A673 (cell line): ENCODE data around the gene RORC. TPM values are rescaled to one million over a fixed set of nuclear protein-coding genes. Genes with fewer than 3 reads are reported as not detected.

Experiments used
- BruUV-seq: library from RNA; stranded (reverse); fragments of 400-500 nt; replicated peaks from 2 replicates; lab custom pipeline; 2021; lab: Mats Ljungman, UMichigan
- CTCF ChIA-PET: fragments of 300-600 bp; sonication (Branson Sonifier 250); formaldehyde crosslinking; loops from one replicate; lab custom pipeline; 2022; ENCODE audit warnings: antibody characterized with exemption; lab: Charles Lee
- POLR2A ChIA-PET: fragments of 300-600 bp; sonication (Branson Sonifier 250); formaldehyde crosslinking; loops from one replicate; lab custom pipeline; 2022; ENCODE audit warnings: antibody characterized with exemption; ENCODE audit not compliant: low non-redundant PET; lab: Charles Lee
- DNase-seq: peaks from one replicate; pipeline ENCODE4 v3.0.0-alpha.2; 2015; ENCODE audit warnings: low spot score
- H3K27ac ChIP-seq: fragments of 200-600 bp; sonication (generic); 2 replicates; pipeline ENCODE4 v1.5.1; 2016; ENCODE audit warnings: mixed run types, low read depth, mild to moderate bottlenecking, mixed read lengths, antibody characterized with exemption, low read length; ENCODE audit not compliant: poor library complexity, severe bottlenecking
- H3K27me3 ChIP-seq: fragments of 200-600 bp; sonication (generic); replicated peaks from 2 replicates; pipeline ENCODE4 v1.6.1; 2017; ENCODE audit warnings: mixed run types, low read depth, mild to moderate bottlenecking, mixed read lengths, antibody characterized with exemption, low read length; ENCODE audit not compliant: insufficient read depth, poor library complexity
- H3K36me3 ChIP-seq: fragments of 200-600 bp; sonication (generic); 2 replicates; pipeline ENCODE4 v1.6.1; 2016; ENCODE audit warnings: mixed run types, mild to moderate bottlenecking, mixed read lengths, antibody characterized with exemption, low read length; ENCODE audit not compliant: insufficient read depth, poor library complexity, severe bottlenecking
- H3K4me1 ChIP-seq: fragments of 200-600 bp; sonication (generic); 2 replicates; pipeline ENCODE4 v1.6.1; 2017; ENCODE audit warnings: mixed run types, mild to moderate bottlenecking, mixed read lengths, antibody characterized with exemption, low read length; ENCODE audit not compliant: insufficient read depth, poor library complexity, severe bottlenecking
- H3K4me3 ChIP-seq: fragments of 200-600 bp; sonication (generic); 2 replicates; pipeline ENCODE4 v1.5.1; 2016; ENCODE audit warnings: low read depth, mixed run types, mild to moderate bottlenecking, mixed read lengths, low read length; ENCODE audit not compliant: poor library complexity, severe bottlenecking
- H3K9me3 ChIP-seq: fragments of 200-600 bp; sonication (generic); 2 replicates; pipeline ENCODE4 v1.6.1; 2016; ENCODE audit warnings: mixed run types, low read depth, mild to moderate bottlenecking, mixed read lengths, antibody characterized with exemption, low read length; ENCODE audit not compliant: poor library complexity, severe bottlenecking
- EZH2 ChIP-seq: fragments of 200-600 bp; sonication (generic); IDR thresholded peaks from 2 replicates; pipeline ENCODE4 v1.6.1; 2017; ENCODE audit warnings: borderline replicate concordance, low read depth, mild to moderate bottlenecking, mixed read lengths, antibody characterized with exemption, low read length; ENCODE audit not compliant: poor library complexity, severe bottlenecking
- intact Hi-C: fragments of 100-400 bp; cut with micrococcal nuclease; formaldehyde crosslinking; loops from one replicate; pipeline ENCODE4 v1.10.0; 2022; ENCODE audit not compliant: unreplicated experiment
- total RNA-seq: library from RNA; stranded (reverse); gene quantifications from 2 replicates; pipeline ENCODE4 v1.2.3, GENCODE V29; 2021
- TF ChIP-seq, protein P1 (sequence below): fragments of 300-800, 200-600 bp; sonication (generic); conservative IDR thresholded peaks from 2 replicates; pipeline ENCODE4 v1.5.1; 2017; ENCODE audit warnings: low read depth, mild to moderate bottlenecking, antibody characterized with exemption, low read length, moderate library complexity, mixed read lengths

Gene RORC
- total RNA-seq, 1 experiment from 2014 or later: not detected

DNA sequence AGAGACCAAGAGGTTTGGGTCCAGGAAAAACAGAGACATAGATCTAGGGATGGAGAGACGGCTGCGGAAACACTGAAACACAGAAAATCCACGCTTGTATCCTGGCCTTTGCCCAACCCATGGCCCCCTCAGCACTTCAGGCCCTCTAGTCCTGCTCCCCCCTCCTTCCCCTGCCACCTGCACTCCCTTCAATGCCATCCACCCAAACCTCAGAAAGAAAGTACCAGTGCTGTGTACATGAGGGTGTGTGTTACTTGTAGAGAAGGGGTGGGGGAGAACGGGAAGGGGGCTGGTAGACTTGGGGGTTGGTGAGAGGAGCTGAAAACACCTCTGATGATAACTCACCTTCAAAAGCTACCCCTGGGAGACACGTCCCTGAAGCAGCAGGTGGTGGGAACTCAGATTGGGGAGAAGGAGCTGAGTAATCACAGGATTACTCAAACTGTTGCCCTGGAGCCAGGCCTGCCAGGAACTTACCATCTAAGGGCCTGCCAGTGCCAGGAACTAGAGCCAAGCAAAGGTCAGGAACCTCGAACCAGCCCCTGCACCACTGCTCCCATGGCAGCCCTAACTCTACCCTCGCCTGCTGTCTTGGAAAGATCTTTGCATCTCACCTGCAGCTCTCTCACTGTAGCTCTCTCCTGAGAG, 11.5 kb downstream of the RORC start:
- DNase-seq: no peak
- Histone ChIP-seq H3K36me3 (no peaks in the 10 kb centered on the region), H3K27ac (no peak overlapping the region), H3K4me3 (no peak overlapping the region), H3K9me3 (no peaks in the 10 kb centered on the region), H3K4me1 (no peaks in the 10 kb centered on the region), H3K27me3 (peaks cover 4% of the 10 kb centered on the region)
- CTCF ChIA-PET: no interaction called here
- TF ChIP-seq, protein P1, sequence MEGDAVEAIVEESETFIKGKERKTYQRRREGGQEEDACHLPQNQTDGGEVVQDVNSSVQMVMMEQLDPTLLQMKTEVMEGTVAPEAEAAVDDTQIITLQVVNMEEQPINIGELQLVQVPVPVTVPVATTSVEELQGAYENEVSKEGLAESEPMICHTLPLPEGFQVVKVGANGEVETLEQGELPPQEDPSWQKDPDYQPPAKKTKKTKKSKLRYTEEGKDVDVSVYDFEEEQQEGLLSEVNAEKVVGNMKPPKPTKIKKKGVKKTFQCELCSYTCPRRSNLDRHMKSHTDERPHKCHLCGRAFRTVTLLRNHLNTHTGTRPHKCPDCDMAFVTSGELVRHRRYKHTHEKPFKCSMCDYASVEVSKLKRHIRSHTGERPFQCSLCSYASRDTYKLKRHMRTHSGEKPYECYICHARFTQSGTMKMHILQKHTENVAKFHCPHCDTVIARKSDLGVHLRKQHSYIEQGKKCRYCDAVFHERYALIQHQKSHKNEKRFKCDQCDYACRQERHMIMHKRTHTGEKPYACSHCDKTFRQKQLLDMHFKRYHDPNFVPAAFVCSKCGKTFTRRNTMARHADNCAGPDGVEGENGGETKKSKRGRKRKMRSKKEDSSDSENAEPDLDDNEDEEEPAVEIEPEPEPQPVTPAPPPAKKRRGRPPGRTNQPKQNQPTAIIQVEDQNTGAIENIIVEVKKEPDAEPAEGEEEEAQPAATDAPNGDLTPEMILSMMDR: no peak
- no peak for TF ChIP-seq EZH2
- intact Hi-C loops: no loop called here
- no TSS peak for BruUV-seq
- POLR2A ChIA-PET: no interaction called here

- no peaks in the 10 kb centered on the region for H3K9me3 ChIP-seq
- H3K4me1 ChIP-seq: no peaks in the 10 kb centered on the region
- peaks cover 4% of the 10 kb centered on the region for H3K27me3 ChIP-seq
- H3K27ac ChIP-seq: no peak overlapping the region
- intact Hi-C loops: no loop called here
- H3K36me3 ChIP-seq: no peaks in the 10 kb centered on the region
- ChIA-PET CTCF (no interaction called here), POLR2A (no interaction called here)
- no TSS peak for BruUV-seq
- no peak for DNase-seq
- no peak overlapping the region for H3K4me3 ChIP-seq
- TF ChIP-seq, protein P1: no peak
- no peak for TF ChIP-seq EZH2
Measured at GRCh38 chr1:151819227-151819835, 12.3 kb downstream of the RORC start.

DNA sequence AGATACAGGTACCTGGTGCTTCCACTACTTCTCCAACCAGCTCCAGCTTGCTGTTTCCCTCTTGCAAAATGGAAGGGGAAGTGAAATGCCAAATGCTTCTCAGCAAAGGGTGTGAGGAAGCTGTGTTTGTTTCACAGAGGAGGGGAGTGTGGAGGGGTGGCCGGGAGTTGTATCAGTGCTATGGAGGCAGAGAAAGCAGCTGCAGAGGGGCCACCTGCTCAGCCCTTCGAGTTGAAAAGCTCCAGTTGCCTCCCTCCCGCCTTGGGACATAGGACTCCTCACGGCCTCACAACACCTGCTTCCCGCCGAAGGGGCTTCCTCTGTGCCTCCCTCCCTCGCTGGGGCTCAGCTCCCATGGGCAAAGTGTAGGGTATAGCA, 14.3 kb downstream of the RORC start:
- ChIA-PET CTCF (no interaction called here), POLR2A (no interaction called here)
- peaks cover 4% of the 10 kb centered on the region for H3K27me3 ChIP-seq

More for the DNA sequence above, 14.3 kb downstream of the RORC start:
- TF ChIP-seq, protein P1: no peak
- TF ChIP-seq EZH2: no peak
- Histone ChIP-seq H3K9me3 (no peaks in the 10 kb centered on the region), H3K36me3 (no peaks in the 10 kb centered on the region), H3K4me1 (no peaks in the 10 kb centered on the region), H3K27ac (no peak overlapping the region), H3K4me3 (no peak overlapping the region)
- DNase-seq: no peak
- no TSS peak for BruUV-seq
- intact Hi-C loops: no loop called here
